OCI-M1 (cell line): ENCODE measurements around the gene TRPM1.
A peak's percentile ranks its signal among the peaks of the same experiment; 100 is the strongest.

Experiments used
- DNase-seq: peaks from one replicate; lab custom pipeline; 2025; lab: John Stamatoyannopoulos, UW

The TRPM1 gene

DNA sequence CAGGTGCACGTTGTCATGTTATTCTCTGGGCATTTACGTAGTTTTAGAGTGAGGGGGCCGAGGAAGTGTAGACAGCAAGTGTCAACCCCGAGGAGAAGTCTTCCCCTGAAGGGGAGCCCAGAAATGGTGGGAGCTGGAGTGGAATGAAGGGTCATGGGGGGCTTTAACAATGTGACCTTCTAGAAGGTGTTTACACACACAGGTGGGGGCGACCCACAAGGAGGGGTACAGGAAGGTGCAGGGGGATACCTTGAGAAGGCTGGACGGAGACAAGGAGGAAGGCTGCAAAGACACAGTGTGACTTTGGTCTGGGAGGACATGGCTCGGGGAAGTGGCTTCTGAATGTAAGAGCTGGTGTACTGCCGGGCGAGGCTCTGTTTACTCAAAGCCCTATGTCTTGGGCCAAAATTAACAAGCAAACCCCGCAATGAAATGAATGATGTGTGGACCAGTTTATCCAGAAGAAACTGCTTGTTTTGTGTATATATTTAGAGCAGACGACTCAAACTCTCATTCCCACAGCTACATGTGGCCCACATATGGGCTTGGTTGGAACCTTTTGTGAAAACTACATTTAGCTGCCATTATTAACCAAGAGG is 18.7 kb downstream of the TRPM1 start:
- no peak for DNase-seq

DNA sequence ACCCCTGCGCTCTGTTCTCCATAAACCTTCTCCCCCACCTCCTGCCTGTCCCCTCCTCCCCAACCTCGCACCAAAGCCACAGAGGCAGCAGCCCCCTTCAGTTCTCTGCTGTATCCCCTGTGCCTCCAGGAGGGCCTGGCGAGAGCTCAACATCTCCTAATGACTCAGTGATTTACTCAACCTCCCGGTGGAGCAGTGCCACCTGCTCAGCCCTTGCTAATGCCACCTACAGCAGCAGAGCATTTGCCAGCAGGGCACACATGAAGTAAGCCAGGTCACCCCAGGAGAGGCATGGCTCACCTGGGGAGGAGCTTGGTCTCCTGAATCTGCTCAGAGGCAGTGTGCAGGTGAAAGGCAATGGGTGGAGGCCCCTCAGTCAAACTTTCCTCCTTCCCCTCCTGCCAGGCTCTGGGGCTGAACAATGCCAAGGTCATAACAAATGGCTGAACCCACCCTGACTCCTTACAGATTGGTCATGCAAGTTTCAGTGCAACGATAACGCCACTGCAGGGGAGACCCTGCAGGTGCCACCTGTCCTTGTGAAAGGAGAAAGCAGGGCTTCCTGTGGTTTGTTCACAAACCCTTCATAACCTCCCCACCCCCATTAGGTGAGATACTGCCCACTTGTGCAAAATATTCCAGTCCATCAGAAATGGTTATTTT is 19.8 kb downstream of the TRPM1 start:
- no peak for DNase-seq

DNA sequence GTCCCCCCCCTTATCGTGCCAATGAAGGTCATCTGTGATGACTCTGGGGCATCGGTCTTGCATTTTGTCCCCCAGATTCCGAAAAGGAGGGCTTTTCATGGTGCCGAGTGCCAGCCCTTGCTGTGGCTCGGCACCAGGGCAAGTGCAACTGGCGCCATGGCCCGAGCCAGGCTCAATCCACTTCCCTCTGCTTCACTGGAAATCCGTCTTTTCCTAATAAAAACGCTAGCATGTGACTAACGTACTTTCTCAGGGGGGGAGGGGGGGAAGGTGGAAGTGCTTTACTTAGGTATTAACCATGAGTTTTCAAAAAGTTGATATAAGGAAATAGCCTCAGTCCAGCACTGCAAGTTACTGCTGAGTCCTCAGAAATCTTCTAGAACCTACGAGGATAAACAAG is 20.5 kb downstream of the TRPM1 start:
- DNase-seq: no peak

DNA sequence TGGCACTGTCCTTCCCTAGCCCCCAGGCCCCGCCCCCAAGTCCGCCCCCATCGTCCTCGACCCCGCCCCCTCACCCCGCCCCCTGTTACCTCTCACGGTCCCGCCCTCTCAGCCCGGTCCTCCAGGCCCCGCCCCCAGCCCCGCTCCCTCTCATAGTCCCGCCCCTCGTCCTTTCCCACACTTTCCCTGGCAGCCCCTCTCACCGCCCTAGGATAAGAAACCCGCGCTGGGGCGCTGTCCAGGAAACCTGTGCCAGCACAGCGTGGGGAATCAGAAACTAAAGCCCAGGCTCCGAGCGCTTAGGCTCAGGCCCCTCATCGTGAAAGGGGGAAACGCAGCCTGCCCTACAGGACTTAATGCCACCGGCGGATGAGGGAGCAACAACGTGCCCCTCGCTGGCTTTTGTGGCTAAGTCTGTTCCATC is 20.9 kb downstream of the TRPM1 start:
- peak; percentile 3 for DNase-seq

DNA sequence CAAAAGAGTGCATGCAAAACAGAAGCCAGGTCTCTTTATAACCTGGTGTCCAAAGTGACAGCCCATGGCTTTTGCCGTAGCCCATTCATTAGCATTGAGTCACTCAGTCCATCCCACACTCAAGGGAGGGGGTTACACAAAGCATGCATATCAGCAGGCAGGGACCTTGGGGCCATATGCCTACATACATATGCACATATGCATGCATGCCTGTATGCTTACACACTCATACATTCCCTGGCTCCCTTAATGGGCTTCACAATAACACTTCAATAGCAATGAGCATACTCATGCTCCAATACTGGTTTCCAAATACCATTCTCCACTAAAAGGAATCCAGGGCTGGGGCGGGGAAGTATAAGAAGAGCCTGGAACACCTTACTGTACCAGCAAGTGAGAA is 22.0 kb downstream of the TRPM1 start:
- no peak for DNase-seq

DNA sequence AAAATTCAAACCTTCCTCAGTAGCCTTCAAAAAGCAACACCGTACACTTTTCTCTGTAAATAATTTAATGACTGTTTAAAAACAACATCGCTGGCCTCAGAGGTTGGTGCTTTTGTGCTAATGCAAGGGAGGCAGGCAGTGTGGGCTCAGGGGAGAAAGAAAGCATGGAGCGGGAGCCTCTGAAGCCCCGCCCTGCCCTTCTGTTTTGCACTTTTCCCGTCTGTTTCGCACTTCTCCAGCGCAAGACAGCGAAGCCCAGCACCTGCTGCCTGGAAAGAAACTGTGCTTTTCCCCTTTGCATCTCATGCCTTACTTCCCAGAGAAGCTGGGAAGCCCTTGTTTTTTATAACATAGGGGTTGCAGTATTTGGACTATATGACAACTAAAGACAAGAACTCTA is 23.1 kb downstream of the TRPM1 start:
- DNase-seq: no peak

DNA sequence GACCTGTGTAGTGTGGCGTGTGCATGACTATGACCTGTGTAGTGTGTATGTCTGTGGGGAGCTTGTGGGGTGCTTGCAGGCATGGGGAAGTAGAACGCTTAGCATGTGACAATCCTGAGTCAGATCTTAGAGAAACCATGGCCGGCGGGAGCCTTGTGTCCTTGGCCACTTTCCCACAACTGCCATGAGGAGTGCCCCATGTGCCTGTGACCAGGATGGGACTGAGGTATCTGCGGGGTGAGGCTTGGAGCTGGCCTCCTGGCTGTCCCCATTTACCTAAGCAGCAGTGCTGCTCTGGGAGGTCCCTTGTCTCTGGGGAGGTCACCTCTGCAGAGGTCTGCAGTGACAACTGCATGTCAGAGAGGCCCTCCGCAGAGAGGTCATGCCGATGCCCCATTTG is 23.6 kb downstream of the TRPM1 start:
- DNase-seq: no peak

DNA sequence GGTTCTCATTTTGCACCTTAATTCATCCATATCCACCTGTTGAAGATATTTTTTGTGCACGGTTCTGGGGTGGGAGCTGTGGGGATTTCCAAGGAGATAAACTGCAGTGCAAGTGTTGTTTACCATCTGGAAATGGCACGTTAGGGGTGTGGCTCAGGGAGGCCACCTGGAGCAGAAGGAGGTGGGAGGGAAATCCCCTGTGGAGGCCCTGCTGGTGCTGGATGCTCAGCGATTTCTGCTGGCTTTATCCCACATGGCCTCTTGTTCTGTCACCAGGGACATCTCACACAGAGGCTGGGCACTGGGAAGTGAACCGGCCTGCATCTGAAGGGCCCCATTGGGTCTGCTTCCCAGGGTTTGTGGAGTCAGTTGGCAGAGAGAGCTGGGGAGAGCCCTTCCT is 24.3 kb downstream of the TRPM1 start:
- DNase-seq: no peak

DNA sequence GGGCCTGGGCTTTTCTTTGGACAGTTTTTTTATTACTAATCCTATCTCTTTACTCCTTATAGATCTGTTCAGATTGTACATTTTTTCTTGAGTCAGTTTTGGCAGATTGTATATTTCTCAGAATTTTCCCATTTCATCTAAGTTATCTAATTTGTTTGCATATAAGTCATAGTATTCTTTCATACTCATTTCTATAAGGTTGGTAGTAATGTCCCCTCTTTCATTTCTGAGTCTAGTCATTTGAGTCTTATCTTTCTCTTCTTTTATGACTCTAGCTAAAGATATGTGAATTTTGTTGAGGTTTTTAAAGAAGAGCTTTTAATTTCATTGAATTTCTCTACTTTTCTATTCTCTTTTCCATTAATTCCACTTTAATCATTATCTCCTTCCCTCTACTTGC is 27.2 kb downstream of the TRPM1 start:
- no peak for DNase-seq

DNA sequence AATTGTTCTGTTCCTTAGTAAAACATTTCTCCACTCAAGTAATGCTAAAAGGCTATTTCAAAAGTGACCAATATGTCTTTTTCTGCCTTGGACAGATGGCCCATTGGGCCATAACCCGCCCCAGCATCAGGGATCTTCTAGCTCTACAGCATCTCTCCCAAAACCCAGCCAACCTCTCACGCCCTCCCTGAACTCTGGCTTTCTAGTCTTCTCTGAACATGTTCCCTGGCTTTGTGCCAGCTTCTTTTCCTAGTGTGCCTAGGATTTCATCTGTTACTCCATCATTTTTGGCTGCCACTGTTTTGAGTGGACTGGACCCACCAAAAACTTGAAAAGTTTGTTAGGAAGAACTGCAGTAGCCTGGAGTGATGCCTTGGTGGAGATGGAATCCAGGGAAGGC is 30.7 kb downstream of the TRPM1 start:
- no peak for DNase-seq

DNA sequence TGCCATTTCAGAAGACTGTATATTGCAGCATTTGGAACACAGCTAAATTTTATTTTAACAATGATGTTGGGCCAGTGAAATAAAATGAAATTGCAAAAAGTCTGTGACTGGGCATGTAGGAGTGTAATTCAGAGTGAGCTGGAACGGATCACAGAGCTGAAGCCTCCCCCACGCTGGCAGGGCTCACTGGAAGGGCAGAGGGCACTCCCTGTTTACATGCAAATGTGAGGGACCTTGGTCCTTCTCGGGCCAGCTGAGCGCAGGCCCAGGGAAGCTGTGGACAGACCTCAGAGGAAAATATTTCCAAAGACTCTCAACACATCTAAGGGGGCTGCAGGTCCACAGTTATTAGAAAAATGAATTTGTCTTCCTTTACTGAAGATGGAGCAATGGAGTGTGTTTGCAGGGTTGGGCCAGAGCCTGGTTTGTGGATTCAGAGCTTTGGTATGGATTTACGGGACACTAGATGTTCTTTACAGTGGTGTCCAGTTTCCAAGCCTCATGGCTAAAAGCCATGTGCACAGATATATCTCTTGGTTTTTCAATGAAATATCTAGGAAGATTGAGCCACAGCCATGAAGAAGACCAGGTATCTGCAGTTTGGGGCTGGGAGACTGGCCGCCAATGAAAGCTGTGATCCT is 32.0 kb downstream of the TRPM1 start:
- DNase-seq: no peak

DNA sequence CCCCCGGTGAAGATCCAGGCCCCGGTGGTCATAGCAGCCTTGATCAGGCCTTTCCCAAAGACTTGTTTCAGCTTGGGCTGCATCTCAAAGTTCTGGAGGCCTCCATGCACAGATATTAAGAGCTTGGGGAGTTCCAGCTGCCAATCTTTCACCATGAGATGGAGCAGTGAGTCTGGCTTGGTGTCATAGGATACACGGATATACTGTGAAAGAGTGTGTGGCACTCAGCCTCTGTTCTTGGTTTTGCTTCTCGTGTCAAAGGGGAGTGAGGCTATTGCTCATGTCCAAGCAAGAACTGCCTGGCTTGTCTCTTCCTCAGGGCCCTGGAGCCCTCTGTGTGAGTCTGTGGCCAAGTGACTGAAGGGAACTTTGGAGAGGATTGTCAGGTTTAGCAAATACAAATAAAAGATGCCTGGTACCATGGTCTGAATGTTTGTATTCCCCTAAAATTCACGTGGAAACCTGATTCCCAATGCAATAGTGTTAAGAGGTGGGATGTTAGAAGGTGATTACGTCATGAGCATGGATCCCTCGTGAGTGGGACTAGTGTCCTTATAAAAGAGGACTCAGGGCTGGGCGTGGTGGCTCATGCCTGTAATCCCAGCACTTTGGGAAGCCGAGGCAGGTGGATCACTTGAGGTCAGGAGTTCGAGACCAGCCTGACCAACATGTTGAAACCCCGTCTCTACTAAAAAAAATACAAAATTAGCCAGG is 33.5 kb downstream of the TRPM1 start:
- DNase-seq: no peak

DNA sequence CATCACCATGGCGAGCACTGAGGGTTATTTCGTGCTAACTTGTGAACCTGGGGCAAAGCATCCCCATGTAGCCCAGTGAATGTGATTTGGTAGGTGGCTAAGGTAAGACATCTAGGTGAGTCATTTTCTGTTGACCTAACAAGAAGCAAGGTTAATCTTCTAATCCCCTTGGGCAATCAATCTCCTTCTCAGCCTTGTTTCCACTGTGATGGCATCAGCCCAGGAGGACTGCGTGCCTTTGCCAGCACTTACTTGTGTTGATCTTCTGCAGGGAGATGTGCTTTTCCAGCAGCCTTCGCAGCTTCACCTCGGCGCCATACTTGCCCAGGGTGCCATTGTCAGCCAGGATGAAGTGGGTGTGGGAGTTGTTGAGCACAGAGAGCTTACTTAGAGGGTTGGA is 35.7 kb downstream of the TRPM1 start:
- no peak for DNase-seq

DNA sequence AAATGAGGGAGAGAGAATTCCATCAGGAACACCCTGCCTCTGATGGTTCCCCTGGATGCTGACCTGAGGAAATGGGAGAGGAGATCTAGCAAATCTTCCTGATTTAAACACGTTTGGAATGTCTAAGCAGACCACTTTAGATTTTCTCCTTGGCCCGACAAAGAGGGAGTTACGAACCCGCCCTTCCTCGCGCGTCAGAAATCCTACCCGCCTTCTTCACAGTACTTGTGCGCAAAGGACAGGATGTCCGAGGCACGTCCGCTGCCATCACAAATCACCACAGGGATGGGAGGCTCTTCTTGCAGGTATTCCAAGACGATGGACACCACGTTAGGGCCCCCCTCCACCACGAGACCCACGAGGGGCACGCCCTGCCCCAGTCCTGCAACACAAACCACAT is 38.6 kb downstream of the TRPM1 start:
- no peak for DNase-seq

DNA sequence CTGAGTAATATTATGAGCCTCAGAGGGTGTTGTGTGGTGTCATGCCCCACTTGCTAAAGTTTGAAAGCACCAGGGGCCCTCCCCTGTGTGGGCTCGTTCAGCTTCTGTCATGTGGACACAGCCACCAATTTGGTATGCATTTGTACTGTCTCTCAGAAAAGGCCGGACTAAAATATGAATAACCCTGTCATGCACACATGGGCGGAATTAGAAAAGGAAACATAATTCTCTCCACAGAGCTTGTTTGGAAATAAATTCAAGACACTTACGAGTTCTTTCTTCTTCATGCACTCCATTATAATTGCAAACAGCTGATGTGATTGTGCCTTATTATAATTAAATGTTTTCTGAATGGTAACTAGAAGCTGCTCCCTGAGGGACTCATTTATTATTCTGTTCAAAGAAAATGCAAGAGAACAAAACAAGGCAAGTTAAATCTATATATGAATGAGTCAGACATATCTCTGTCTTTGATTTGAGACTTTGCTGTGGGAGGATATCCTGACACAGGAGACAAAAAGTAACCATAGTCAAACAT is 39.1 kb downstream of the TRPM1 start:
- no peak for DNase-seq

DNA sequence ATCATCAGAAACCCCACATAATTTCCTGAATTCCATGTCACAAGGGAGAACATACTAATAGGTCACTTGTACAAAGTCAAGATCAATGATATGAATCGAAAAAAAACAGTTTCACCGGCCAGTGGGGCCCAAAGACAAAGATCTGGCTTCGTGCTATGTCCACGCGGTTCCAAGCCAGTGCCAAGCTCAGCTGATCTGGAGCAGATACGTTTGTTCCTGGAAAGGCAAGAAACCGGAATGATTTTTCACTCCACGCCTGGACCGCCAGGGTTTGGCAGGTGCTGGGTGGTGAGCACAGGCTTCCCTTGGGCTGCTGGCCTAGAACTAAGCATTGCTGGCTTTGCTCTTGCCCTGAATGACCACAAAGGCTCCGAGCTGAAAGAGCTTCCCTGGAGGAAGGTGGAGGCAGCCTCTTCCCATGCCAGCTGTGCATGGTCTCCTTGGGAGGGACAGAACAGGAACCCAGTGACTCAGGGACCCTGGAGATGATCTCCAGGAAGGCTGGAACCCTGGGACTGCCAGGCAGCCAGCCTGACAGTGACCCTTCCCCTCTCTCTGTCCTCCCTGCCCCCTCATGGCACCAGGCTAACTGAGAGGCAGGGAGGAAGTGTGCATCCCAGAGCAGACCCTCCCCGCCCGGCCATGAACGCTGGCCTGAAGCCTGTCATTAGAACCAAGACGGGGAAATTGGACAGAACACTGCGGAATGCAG is 40.9 kb downstream of the TRPM1 start:
- DNase-seq: no peak

DNA sequence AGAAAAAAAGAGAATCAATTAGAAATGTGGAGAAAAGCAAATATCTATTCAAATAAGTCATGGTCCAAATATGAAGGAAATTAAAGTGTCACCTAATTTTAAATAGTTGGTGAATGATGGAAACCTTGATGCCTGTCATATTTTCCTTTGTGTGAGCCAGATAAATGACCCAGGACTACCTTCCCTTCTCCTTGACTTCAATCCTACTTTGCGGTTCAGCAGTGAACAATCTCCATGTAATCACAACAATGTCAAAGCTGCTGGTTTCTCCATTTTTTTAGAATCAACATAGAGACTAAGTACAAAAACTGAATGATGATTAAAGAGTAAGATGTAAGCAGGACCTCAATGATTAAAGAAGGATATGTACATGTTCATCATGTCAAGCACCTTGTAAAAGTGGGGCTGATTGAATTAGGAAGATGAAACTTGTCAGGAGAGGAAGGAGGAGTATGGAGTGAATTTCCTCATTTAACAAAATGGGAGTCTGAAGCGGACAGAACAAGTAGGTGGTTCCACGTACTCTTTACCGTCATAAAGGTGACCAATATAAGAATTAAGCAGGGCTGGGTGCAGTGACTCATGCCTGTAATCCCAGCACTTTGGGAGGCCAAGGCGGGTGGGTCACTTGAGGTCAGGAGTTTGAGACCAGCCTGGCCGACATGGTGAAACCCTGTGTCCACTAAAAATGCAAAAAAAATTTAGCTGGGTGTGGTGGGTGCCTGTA is 43.1 kb downstream of the TRPM1 start:
- DNase-seq: no peak

DNA sequence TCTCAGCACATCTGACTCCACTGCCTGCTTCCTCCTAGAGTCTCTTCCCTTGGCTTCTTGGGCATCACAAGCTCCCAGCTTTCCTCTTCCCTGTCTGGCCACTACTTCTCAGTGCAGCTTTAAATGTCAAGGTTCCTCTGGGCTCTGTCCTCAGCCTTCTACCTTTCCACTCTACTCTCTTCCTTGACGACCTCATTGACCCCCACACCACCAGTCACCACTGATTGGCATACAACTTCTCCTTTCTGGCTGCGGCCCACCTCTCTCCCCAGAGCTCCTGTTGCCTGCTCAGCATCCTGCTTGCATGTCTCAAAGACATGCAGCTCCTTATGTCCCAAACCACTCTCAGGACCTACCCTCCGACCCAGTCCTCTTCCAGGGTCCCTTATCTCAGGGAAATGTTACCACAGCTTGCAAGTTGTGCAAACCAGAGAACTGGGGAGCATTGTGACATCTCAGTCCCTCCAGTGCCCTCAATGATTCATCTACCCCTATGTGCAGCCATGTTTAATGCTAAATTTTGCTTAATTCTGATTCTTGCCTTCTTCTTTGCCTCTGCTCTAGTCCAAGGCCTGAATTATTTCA is 49.9 kb downstream of the TRPM1 start:
- DNase-seq: no peak

DNA sequence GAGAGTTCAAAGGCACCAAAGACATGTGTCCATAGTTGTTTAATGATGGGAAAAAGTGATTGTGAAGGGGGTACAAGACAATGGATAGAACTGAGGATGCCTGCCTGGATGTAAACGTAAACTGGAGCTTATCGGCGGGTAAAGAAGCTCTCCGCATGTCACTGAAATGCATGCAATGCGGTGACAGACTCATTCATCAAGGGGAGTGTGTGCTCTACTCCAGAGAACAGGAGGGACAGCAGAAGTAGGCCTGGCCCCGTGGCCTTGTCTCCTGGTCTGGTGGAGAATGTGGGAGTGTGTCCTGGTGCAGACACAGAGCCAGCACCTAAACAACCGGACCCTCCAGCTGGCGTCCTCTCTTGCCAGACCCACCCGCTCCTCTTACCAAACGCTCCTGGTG is 50.6 kb downstream of the TRPM1 start:
- no peak for DNase-seq

DNA sequence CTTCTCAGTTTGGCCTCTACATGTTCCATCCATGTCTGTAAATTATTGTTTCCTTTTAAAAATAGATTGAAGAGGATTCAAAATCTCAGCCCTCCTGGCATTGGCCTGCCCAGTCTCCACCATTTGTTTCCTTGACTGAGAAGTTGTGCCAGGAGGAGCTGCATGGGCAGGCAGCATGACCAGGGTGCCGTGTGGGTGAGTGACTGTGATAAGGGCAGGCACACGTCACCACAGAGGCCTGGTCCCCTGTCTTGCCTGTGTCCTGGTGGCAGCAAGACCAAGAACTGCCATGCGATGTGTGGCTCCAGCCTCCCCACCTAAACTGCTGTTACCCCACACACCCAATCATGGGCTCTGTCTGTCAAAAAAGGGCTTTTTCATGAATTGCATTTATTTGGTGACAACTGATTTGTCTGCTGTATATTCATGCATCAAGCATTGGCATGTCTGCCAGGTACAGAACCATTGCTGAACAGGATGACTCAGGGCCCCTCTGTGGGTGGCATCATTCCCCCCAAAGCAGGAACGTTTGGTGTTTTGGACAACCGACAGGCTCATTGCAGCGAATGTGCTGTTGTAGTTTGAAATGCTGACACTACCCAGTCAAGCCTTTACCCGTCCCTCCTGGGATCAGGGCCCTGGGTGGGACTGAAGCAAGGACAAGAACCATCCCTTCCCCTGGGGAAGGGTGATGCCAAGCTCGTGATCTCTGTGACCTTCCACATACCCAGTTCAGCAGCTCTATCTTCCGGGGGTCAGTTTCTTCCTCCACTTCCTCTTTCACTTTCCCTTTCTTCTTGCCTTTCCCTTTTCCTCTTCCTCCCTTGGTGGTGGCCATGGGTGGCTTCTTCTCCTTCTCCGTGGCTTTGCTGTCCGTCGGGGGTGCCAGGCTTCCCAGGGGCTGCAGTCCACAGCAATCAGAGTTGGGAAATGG is 51.6 kb downstream of the TRPM1 start:
- peak; percentile 23 for DNase-seq
